Stimulated activated CD4-positive, alpha-beta T cell treated with anti-CD3 and anti-CD28 coated beads, Interleukin-2, amount 100 ng/mL, for 4 hours (primary cell): ENCODE results near the gene ZFAND4.
"Not testable (repeated sequence)": the region's sequence is repeated elsewhere in the genome, so short reads cannot be mapped to it uniquely, and the experiment has no call there.

Experiments used
- DNase-seq: peaks from one replicate; pipeline ENCODE4 v3.0.0-alpha.2; 2020; ENCODE audit warnings: low read depth

ZFAND4 gene

DNA sequence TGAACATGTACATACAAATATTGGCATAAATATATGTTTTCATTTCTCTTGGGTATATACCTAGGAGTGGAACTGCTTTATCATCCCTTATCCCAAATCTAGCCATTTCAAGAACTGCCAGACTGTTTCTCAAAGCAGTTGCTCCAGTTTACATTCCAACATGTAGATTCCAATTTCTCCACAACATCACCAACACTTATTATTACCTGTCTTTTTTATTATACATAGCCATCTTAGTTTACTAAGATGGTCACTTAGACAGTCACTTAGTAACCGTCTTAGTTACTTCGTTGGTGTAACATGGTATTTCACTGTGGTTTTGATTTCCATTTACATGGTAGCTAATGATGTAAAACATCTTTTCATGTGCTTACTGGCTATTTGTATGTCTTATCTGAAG lies 82.7 kb downstream of the ZFAND4 start:
- no peak for DNase-seq

GRCh38 chr10:45589009-45589408 lies 83.6 kb downstream of the ZFAND4 start:
- DNase-seq = no peak

GRCh38 chr10:45586028-45586824 lies 86.3 kb downstream of the ZFAND4 start:
- no peak for DNase-seq

DNA sequence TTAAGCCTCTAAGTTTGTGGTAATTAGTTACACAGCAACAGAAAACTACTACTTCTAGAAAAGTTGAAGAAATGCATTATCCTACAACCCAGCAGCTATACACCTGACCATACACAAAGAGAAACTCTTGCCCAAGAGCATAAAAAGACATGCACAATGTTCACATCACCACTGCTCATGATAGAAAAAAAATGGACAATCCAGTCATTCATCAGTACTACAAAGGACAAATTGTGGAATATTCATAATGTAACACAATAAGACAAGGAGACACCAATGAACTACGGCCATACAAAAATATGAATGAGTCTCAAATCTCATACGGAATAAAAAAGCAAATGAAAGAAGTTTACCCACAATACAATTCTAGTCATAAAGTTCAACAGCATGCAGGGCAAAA lies 87.4 kb downstream of the ZFAND4 start:
- no peak for DNase-seq

- no peak for DNase-seq
Measured at GRCh38 chr10:45582386-45582781, 90.2 kb downstream of the ZFAND4 start.

DNA sequence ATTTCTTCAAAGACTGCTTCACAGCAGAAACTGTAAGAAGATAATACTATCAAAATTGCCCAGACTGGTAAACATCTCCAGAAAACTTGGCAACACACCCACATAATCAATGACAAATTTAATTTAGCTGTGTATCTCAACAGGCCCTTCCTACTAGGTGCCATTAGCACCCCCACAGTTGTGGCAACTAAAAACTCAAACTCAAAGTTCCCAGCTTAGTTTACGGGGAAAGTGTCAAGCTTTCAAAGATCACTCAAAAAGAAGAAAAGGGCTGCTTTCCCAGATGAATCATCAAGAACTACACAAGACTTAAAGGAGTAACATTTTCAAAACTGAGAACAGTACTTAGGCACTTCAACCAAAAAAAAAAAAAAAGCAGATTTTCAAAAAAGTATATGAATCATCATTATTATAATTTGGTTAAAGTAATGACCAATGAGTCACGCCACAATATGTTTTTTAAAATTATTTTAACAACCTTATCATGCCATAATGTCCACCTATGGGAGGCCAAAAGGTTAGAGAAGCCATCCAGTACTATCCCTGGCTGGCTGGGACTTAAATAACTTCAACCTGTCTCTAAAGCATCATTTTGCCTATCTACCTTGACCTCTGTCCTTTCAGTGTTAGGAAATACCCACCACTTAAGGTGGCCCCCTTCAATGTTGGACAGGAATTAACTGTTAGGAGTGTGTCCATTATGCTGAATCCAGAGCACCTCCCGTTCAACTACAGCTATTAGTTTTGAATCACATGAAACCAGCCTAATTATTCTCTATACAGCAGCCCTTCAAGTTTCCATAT lies 90.8 kb downstream of the ZFAND4 start:
- DNase-seq = no peak

DNA sequence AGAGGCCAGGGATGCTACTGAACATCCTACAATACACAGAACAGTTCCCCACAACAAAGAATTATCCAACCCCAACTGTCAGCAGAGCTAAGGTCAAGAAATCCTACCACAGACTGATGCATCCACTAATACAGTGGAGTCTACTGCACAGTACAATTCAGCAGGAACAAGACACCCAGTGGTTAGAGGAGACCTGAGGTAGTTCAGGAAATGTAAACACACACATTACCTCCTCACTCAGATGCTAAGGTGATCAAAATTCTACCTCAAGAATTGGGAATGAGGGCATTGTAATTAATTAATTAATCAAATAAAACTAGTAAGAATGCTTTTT lies 91.4 kb downstream of the ZFAND4 start:
- no peak for DNase-seq

GRCh38 chr10:45580371-45581215 lies 92.0 kb downstream of the ZFAND4 start:
- no peak for DNase-seq

- no peak for DNase-seq
Measured at GRCh38 chr10:45578384-45578971, 94.1 kb downstream of the ZFAND4 start.

GRCh38 chr10:45575966-45576597 lies 96.5 kb downstream of the ZFAND4 start:
- no peak for DNase-seq

GRCh38 chr10:45575032-45575761 lies 97.4 kb downstream of the ZFAND4 start:
- DNase-seq = not testable (repeated sequence)

GRCh38 chr10:45569471-45569870 lies 103.1 kb downstream of the ZFAND4 start:
- DNase-seq = no peak

GRCh38 chr10:45566415-45566814 lies 106.2 kb downstream of the ZFAND4 start:
- DNase-seq = no peak
